M059J (cell line): ENCODE data around the gene SLC38A7. TPM values are rescaled to one million over a fixed set of nuclear protein-coding genes. Genes with fewer than 3 reads are reported as not detected.

Experiments
- DNase-seq: peaks from one replicate; pipeline ENCODE4 v3.0.0-alpha.2; 2012; ENCODE audit warnings: low read depth
- total RNA-seq: library from RNA; depleted of rRNA; stranded (reverse); fragments of >200 nt; shearing (Covaris generic); gene quantifications from 2 replicates; pipeline ENCODE4 v1.2.3, GENCODE V29; 2014; rRNA removed

The SLC38A7 gene, protein sequence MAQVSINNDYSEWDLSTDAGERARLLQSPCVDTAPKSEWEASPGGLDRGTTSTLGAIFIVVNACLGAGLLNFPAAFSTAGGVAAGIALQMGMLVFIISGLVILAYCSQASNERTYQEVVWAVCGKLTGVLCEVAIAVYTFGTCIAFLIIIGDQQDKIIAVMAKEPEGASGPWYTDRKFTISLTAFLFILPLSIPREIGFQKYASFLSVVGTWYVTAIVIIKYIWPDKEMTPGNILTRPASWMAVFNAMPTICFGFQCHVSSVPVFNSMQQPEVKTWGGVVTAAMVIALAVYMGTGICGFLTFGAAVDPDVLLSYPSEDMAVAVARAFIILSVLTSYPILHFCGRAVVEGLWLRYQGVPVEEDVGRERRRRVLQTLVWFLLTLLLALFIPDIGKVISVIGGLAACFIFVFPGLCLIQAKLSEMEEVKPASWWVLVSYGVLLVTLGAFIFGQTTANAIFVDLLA
- total RNA-seq = 12.9 and 14.8 TPM in 2 replicates

DNA sequence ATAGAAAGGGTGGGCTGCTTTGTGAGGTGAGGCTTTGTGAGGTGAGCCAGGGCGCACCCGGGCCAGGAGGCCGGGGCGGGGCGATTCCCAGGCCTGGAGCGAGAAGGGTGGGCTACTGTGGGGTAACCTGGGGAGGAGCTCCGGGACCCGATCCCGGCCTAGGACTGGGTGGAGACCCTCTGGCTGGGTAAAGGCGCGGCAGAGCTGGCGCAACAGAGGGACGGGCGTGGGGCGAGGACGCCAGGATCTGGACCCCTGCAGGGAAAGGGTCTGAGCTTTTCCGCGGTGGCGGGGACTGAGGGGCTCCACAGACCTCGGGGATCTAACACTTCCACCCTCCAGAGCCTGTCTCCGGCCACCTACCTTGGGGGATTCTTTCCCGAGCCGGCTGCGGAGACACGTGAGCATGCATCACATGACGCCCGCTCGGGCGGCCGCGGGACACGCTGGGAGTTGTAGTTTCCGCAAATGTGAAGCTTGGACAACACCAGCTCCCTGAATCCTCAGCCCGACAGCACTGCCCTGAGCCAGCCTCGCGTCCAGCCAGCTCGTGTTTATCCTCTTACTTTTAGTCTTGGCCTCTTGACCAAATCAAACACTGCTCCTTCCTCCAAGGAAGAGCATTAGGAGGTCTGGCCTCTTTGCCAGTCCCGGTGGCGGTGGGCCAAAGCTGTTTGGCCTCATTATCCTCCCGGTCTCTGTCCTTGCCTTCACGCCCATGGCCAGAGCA lies at the start of gene SLC38A7:
SLC38A7 (minus strand) TSS at position 417 of the 730 bp plus-strand sequence. CDS start 4,644 bp downstream, outside the sequence.
- peak; percentile 82 for DNase-seq

DNA sequence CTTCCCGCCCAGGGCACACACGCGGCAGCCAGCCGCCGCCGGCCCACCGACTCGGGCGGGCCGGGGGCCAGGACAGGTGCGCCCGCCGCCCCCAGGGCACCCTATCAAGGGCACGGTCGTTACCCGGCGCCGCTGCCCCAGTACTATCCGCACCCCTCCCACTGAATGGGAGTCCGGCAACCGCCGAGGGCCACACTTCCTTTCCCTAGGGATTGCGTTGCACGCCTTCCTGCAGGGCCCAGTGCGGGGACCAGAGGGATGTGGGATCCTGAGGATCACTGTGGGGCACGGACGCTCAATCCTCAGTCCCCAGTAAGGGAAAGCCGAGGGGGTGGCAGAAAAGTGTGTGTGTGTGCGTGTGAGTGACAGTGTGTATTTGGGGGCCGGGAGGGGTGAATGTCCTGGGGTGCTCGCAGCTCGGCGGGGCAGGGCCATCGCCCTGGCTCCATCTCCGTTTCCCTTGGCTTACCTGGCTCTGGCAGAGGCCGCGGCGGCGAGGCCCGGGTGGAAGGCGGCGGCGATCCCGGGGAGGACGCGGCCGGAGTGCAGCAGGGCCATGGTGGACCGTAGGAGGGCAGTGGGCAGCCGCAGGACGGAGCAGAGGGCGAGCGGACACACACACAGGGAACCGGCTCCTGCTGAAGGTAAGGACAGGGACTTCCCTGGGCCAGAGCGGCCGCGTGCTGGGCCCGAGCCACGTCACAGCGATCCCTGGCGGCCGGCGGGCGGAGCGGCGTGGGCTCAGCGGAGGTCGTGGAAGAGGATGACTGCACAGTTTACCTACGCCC lies 49.3 kb upstream of the SLC38A7 start, which contains the start of gene GOT2:
GOT2 (minus strand) TSS at position 646 of the 788 bp plus-strand sequence; CDS start at position 558, 88 bp downstream.
- peak; percentile 85 for DNase-seq

DNA sequence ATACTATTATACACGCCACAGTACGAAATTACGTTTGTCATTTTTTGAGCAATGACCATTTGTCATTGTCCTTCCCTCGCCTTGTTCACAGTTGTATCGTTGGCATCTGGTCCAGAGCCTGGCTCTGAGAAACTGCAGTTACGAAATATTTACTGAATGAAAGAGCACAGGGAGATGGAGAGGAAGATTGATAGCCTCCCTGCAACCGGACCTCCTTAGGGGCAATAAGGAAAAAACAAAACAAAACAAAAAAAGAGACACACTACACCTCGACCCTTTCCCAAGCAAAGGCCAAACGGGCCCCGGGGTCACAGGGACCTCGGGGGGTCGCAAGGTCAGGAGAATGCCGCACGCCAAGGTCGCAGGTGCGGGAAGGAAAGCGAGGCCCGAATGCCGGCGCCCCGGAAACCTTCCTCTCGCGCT lies 48.7 kb upstream of the SLC38A7 start:
- peak; percentile 18 for DNase-seq

DNA sequence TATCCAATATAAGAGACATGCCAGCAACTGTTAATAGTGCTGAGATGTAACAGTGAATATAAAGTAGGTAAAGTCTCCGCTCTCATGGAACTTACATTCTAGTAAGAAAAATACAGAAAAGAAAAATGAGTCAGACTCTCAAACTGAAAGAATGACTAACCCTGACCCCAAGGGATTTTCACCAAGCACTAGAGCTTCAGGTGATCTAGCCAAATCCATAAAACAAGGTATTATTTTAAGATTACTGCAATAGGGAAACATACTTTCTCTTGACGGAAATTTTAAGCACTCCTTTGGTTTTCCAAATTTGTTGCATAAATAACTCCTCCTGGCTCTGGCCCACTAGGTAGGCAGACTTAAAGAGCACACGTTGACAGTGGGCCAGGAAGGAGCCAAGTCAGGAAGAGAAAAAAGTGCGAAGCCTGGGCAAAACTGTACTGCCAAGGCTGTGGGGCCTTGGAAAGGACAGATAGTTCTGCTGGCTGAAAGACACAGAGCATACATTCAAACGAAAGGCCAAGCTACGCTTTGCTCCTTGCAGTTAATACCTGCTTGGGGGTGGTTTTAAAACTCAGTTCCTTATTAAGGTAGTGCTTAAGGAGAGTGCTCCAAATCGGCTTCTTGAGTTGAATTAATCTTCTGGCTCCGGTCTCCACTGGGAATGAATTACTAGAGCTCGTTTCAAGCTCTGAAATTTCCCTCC lies 48.1 kb upstream of the SLC38A7 start:
- DNase-seq = peak; percentile 72

DNA sequence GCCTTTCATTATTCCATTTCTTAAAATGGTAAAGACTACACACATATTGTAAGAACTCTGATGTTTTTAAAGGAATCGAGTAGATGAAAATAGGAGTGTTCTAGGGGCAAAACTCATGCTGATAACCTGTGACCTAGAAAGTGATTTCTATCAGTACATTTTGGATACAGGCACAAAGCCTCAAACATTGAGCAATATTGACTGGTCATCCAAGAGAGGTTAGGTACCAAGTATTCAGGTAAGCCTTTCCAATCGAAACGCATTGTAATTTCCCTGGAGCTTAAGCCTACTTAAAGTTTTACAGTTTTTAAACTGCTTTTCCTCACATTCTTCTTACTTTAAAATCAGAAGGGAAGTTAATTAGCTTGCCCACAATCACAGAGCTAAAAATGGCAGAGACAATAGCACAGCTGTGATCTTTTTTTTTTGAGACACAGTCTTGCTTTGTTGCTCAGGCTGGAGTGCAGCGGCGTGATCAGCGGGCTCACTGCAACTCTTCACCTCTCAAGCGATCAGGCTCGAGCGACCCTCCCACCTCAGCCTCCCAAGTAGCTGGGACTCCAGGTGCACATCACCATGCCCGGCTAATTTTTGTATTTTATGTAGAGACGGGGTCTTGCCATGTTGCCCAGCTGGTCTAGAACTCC lies 46.3 kb upstream of the SLC38A7 start:
- DNase-seq = no peak

DNA sequence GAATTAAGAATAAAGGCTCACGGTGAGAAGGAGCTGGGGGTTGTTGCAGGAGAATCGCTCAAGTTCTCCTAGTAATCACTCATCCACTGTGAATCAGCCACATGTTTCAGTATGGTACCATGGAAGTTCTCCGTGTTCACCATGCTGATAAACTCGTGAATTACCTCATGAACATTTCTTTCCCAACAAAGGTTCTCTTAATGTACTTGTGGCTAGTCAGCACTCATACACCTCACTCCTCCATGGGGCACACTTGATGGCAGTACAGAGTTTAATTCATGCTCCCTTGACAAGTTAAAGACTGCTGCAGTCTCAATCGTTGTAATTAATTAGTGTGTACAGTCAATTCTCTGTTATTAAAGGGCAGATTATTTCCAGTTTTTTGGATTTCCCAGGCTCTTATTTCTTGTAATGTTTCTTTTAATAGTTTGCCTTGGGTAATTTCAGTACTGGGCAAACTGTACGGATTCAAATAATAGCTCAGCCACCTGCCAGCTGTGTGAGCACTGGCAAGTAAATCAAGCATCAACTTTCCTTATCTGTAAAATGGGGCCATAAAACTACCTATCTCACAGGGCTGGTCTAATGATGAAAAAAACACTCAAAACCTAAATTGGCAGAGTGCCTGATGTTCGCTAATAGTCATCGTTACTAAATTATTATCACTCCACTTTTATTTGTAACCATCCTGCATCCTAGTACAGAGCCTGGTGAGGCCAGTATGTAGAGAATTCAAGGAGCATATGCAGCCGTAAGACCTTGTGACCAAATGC lies 43.4 kb upstream of the SLC38A7 start:
- DNase-seq = no peak

DNA sequence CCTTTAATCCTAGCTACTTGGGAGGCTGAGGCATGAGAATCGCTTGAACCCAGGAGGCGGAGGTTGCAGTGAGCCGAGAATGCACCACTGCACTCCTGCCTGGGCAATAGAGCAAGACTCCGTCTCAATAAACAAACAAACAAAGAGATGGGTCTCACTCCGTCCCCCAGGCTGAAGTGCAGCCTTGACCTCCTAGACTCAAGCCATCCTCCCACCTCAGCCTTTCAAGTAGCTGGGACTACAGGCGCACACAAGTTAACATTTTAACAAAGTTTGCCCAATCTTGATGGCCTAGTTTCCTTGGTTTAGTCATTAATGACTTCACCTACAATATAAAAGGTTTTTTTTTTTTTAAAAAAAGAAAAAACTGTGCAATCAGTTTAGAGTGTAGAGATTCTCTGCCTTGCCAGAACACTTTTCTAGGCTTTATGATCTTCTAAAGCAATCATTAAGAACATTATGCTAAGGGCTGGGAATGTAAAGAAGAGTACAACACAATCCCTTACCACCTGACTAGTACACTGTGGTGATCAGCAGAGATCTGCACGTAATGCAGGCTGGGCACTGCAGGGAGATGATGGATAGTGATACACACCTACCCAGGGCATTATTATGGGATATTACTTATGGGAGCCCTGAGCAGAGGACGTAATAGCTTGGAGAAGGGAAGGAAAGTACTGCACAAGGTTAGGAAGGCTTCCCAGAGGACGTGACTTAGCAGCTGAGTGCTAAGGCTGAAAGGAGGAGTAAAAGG lies 42.6 kb upstream of the SLC38A7 start:
- no peak for DNase-seq

DNA sequence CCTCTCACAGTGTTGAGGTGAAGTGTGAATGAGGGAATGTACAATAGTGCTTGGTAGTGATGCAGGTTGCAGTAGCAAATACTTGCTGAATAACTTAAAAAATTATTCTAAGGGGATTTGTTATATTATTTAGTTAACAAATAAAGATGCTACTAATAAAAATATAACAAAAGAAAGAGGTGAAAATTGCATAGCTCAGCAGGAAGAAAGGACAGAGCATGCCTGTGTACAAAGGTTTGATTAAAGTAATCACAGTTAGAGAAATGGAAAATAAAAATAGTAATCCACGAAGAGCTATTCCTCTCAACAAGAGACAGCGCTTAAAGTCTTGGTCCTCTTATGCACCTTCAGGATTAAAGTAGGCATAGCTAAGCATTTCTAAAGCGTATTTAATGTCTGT lies 38.5 kb upstream of the SLC38A7 start:
- no peak for DNase-seq

DNA sequence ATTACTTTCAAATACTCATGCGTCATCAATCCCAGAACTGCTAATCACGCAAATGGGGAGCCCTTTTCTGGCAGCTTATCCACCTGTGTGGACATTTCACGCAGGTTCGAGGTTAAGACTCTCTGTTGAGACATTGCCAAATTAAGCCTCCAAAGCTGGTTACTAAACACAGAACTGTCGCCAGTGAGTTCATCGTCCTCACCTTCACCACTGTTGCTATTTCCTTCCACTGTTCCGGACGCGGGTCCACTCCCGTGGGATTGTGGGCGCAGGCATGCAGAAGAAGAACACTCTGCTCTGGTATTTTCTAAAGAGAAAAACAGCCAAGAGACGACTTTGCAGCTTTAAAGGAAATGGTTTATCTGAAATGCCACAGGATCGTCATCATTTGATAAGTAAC lies 33.4 kb upstream of the SLC38A7 start:
- no peak for DNase-seq

DNA sequence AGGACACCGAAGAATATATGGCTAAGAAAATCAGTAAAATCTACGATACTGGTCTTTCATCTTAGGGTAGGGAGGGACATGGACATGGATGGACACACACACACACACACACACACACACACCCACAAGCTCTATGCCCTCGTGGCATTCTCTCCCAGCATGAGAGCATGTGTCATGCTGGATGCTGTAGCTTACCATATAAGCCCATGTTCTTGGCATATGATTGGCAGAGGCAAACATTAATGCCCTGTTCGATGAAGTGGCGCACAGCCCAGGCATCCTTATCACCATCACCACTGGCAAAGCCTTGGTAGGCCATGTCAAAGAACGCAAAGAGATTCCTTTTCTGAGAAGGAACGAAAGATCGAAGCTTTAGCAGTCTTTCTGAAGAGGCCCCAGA lies 31.9 kb upstream of the SLC38A7 start:
- no peak for DNase-seq

DNA sequence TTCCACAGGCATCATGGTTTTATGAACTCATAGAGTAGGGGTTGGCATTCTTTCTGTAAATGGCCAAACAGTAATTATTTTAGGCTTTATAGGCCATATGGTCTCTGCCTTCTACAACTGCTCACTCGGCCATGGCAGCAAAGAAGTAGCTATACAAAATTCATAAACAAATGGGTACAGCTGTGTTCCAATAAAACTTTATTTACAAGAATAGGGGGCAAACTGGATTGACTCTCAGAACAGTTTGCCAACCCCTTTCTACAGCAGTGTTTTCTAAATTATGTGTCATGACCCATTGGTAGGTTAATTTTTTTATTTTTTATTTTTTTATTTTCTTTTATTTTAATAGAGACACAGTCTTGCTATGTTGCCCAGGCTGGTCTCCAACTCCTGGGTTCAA lies 29.2 kb upstream of the SLC38A7 start:
- no peak for DNase-seq

DNA sequence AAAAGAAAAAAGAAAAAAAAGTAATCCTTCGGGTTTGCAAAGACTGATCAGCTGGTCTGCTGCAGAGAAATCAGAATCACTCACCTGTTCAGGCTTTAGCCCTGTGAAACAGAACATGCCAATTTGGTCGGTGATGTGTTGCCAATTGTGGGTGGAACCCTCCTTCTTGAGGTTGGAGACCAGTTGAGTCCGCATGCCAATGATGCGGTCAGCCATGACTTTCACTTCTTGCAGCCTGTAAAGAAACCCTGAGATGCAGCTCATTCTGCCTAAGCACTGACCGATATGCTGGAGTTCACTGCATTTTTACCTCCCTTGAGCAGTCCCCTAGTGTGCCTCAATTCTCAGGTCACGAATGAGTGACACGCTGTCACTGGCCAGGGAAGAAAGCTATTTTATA lies 24.8 kb upstream of the SLC38A7 start:
- no peak for DNase-seq

DNA sequence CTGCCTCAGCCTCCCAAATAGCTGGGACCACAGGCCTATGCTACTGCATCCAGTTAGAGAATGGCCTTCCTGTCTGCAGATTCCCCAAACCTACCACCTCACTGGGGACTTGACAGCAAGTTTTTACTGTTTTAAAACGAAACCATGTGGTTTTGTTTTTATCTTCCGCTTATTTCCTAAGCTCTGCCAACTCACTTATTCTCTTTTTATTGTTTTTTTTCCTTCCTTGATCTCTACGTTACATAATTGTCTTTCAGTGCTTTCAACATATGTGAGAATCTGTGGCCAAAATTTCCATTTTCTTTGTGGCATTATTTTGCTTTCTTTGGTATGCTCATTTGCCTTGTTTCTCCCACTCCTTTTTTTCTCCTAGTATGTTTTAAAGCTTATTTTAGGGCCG lies 14.6 kb upstream of the SLC38A7 start:
- no peak for DNase-seq

DNA sequence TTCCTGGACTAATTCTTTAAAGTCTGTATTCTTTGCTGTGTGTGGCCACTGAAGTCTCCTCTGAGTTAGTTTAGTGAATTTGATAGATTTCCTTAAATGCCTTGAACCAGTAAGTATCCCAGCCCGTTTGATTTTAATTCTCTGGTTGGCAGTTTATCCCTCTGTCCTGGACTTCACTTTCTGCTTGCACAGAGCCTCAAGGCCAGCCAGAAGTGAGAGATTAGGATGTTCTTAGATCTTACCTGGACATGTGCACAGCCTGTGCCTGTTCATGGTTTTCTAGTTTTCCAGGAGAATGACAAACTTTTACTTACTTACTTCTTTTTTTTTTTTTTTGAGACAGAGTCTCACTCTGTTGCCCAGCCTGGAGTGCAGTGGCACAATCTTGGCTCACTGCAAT lies 10.8 kb upstream of the SLC38A7 start:
- no peak for DNase-seq

DNA sequence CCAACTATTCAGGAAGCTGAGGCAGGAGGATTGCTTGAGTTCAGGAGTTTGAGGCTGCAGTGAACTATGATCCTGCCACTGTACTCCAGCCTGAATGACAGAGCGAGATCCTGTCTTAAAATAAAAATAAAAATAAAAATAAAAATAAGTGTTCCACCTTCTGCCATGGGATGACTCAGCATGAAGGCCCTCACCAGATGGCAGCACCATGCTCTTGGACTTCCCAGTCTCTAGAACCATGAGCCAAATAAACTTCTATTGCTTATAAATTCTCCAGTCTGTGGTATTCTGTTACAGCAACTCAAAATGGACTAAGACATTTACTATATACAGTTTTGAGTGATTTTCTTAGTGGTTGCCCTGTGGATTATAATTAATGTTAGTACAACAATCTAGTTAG lies 7.9 kb upstream of the SLC38A7 start:
- DNase-seq = no peak

DNA sequence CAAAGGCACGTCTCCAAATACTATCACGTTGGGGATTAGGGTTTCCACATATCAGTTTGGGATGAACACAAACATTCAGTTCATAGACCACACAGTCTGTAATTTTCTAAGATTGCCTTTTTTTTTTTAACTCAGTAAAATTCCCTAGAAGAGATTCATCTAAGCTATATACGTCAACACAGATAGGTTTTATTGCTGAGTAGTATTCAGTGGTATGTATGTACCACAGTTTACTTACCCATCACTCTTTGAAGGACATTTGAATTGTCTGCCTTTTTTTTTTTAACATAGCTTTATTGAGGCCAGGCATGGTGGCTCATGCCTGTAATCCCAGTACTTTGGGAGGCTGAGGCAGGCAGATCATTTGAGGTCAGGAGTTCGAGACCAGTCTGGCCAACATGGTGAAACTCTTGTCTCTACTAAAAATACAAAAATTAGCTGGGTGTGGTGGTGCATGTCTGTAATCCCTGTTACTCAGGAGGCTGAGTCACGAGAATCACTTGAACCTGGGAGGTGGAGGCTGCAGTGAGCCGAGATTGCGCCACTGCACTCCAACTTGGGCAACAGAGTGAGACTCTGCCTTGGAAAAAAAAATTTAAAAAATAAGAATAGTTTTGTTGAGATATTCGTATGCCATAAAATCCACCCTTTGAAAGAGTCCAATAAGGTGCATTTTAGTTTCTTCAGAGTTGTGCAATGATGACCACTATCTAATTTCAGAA lies 2.6 kb upstream of the SLC38A7 start:
- DNase-seq = peak; percentile 18

DNA sequence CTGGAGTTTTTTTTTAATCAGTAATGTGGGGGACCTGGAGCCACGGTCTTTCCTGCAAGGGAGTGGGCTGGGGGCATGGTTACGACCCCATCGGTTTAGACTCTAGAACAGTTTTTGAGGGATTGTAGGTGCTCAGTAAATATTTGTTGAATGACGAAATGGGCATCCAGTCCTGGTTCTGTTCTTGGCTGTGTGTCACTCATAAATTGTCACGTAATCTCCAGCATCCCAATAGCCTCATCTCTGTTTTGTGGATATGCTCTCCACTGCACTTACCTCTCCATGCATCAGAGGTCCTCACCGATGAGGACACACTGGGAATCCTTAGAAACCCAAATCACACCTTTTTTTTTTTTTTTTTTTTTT lies 497 bp upstream of the SLC38A7 start:
- DNase-seq = no peak

DNA sequence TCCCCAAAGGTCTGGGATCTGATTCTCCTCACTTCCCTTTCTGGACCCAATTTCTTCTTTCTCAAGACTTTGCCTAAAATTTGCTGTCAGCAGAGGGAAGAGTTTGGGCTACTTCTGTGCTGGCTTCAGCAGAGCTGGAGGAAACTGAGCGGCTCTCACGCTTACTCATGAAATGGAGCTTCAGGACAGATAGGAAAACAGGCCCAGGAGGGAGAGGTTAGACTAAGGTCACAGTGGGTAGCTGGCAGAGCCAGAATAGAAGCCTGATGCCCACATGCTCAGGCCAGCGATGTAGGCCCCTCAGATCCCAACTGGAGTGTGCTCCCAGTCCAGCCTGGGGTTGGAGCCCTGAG lies 593 bp downstream of the SLC38A7 start:
- peak; percentile 34 for DNase-seq

DNA sequence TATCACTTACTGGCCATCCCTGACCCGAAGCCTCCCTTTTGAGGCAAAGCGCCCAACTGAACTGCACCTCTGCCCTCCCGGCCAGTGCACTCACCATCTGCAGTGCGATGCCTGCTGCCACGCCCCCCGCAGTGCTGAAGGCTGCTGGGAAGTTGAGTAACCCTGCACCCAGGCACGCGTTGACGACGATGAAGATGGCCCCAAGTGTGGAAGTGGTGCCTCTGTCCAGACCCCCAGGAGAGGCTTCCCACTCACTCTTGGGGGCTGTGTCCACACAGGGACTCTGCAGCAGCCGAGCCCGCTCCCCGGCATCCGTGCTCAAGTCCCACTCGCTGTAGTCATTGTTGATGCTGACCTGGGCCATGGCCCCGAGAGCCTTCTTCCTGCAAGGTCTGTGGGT lies 4.8 kb downstream of the SLC38A7 start:
- DNase-seq = no peak
